Right lobe of liver (tissue), 4 donors: Measurements from ENCODE around the gene CCL2.

Source experiments
- POLR2A ChIP-seq: fragments of 450-650 bp; IDR thresholded peaks from one replicate; pipeline ENCODE4 v1.6.1; 2017; ENCODE audit warnings: antibody characterized with exemption, mild to moderate bottlenecking
- TF ChIP-seq, protein P1 (sequence below), 4 donors: fragments of 200-600 bp in 3 of 4; fragments of 450-650 bp in 1 of 4; IDR thresholded peaks; one replicate each; pipeline versions ENCODE4 v1.5.1 to v1.8.0; 2016 to 2022; ENCODE audit warnings: antibody characterized with exemption in 4 of 4, mild to moderate bottlenecking in 2 of 4
- donor health status: DM: no; HTN: no; CAD: no.
- donor health status: DM: no; HTN: no; CAD: no.
- donor health status: DM: no; HTN: yes; CAD: no.

DNA sequence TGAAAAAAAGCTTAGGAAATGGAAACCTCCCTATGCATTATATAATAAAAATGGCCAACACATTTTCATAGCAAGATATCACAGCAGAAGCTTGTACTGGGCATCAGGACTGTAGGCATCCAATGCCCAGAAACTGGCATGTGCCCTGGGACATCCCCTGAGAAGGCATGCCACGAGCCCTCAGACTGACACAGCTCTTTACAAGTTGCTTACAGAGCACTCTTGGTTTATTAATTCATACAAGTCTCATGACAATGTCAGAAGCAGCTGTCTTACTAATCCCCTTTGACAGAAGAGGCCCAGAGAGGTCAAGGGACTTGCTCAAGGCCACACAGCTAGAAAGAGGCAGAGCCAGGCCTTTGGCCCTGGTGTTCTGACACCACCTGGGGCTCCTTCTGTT lies 5.6 kb upstream of the CCL2 start:
- TF ChIP-seq, protein P1, sequence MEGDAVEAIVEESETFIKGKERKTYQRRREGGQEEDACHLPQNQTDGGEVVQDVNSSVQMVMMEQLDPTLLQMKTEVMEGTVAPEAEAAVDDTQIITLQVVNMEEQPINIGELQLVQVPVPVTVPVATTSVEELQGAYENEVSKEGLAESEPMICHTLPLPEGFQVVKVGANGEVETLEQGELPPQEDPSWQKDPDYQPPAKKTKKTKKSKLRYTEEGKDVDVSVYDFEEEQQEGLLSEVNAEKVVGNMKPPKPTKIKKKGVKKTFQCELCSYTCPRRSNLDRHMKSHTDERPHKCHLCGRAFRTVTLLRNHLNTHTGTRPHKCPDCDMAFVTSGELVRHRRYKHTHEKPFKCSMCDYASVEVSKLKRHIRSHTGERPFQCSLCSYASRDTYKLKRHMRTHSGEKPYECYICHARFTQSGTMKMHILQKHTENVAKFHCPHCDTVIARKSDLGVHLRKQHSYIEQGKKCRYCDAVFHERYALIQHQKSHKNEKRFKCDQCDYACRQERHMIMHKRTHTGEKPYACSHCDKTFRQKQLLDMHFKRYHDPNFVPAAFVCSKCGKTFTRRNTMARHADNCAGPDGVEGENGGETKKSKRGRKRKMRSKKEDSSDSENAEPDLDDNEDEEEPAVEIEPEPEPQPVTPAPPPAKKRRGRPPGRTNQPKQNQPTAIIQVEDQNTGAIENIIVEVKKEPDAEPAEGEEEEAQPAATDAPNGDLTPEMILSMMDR (IDR thresholded peaks at IDR 0.05) = no peak
- no peak for TF ChIP-seq POLR2A
